Measurements from ENCODE around the gene NR2E3.

The NR2E3 gene

GRCh38 chr15:71776304-71776703 lies 34.0 kb upstream of the NR2E3 start:
- TF ChIP-seq CTCF (conservative IDR thresholded peaks at IDR 0.05; ENCODE audit: low read depth), result no peak
- POLR2A ChIA-PET (ENCODE audit: low non-redundant PET), result no interaction called here
- H3K27ac ChIP-seq, result no peak overlapping the region
- CTCF ChIA-PET, result interaction anchor here (0.5 kb wide), 1 partner anchor 14 kb away, joined by 3 read pairs; no protein-coding TSS in a partner anchor
- DNase-seq (ENCODE audit: low spot score), result no peak

- ChIA-PET CTCF (no interaction called here), POLR2A (ENCODE audit: low non-redundant PET) (no interaction called here)
- no peak for DNase-seq (ENCODE audit: low spot score)
- no peak overlapping the region for H3K27ac ChIP-seq
- TF ChIP-seq CTCF (conservative IDR thresholded peaks at IDR 0.05; ENCODE audit: low read depth), result no peak
Observed at GRCh38 chr15:71777216-71777943, 33.0 kb upstream of the NR2E3 start.

GRCh38 chr15:71779073-71779797 lies 31.1 kb upstream of the NR2E3 start:
- no peak for TF ChIP-seq CTCF (conservative IDR thresholded peaks at IDR 0.05; ENCODE audit: low read depth)
- ChIA-PET POLR2A (ENCODE audit: low non-redundant PET) (no interaction called here), CTCF (interaction anchor here (0.5 to 1.5 kb wide), 3 partner anchors 58 to 802 kb away, joined by 3 to 4 read pairs (median 3); no protein-coding TSS in a partner anchor)
- no peak overlapping the region for H3K27ac ChIP-seq
- no peak for DNase-seq (ENCODE audit: low spot score)

GRCh38 chr15:71780115-71780976 lies 30.0 kb upstream of the NR2E3 start:
- DNase-seq (ENCODE audit: low spot score), result peak; percentile 42
- CTCF ChIA-PET, result interaction anchor here (0.6 to 2.5 kb wide), 18 partner anchors 9 to 1064 kb away, joined by 3 to 10 read pairs (median 4); no protein-coding TSS in a partner anchor
- TF ChIP-seq CTCF (conservative IDR thresholded peaks at IDR 0.05; ENCODE audit: low read depth), result peak; percentile 92
- H3K27ac ChIP-seq, result no peak overlapping the region
- POLR2A ChIA-PET (ENCODE audit: low non-redundant PET), result no interaction called here

- DNase-seq (ENCODE audit: low spot score), result no peak
- TF ChIP-seq CTCF (conservative IDR thresholded peaks at IDR 0.05; ENCODE audit: low read depth), result no peak
- CTCF ChIA-PET, result interaction anchor here (0.7 to 2.5 kb wide), 6 partner anchors 10 to 35 kb away, joined by 4 to 10 read pairs (median 5); no protein-coding TSS in a partner anchor
- POLR2A ChIA-PET (ENCODE audit: low non-redundant PET), result no interaction called here
- no peak overlapping the region for H3K27ac ChIP-seq
Observed at GRCh38 chr15:71781179-71781964, 29.0 kb upstream of the NR2E3 start.
